HT1080 (cell line): ENCODE results near the gene ZC3H11A. TPM values are rescaled to one million over a fixed set of nuclear protein-coding genes. Genes with fewer than 3 reads are reported as not detected.

Experiments used
- DNase-seq: peaks from one replicate; pipeline ENCODE4 v3.0.0-alpha.2; 2015; ENCODE audit warnings: low read depth
- small RNA-seq: library from RNA; depleted of rRNA; stranded (forward); fragments of <200 nt; gene quantifications from one replicate; pipeline ENCODE3, GENCODE V24; 2014
- total RNA-seq: library from RNA; depleted of rRNA; stranded (reverse); fragments of >200 nt; shearing (Covaris generic); gene quantifications from 2 replicates; pipeline ENCODE4 v1.2.3, GENCODE V29; 2014; rRNA removed

ZC3H11A gene
- total RNA-seq, 1 experiment from 2014 or later, result 49.7 TPM

DNA sequence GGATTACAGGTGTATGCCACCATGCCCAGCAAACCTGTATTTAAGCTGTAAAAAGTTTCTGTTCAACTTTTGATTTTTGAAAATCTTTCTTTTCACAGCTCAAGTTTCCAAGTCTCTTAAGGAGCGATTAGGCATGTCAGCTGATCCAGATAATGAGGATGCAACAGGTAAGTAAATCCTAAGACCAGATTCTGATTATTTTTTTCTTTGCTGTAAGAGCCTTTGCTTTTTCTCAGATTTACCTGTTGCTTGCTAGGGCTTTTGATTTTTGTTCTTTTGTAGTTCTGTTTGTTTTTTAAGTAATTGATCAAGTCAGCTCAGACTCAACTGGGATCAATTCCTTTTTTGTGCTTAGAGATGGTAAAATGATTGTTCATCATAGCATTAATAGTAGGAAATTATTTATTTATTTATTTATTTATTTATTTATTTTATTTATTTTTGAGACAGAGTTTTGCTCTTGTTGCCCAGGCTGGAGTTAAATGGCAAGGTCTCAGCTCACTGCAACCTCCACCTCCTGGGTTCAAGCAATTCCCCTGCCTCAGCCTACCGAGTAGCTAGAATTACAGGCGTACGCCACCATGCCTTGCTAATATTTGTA lies 44.9 kb downstream of the ZC3H11A start:
- DNase-seq, result no peak

DNA sequence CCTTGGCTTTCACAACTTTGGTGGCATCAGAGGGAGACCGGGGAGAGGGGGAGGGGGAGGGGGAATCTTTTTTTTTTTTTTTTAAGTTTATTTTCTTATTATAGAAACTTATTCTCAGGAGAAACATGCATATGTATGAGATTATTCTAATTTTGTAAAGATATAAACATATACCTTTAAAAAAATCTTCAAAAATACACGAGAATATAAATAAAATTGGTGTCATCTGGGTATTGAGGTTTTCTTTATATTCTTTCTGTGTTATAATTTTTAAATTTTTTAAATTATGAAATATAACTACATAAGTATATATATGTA lies 47.1 kb downstream of the ZC3H11A start:
- no peak for DNase-seq

DNA sequence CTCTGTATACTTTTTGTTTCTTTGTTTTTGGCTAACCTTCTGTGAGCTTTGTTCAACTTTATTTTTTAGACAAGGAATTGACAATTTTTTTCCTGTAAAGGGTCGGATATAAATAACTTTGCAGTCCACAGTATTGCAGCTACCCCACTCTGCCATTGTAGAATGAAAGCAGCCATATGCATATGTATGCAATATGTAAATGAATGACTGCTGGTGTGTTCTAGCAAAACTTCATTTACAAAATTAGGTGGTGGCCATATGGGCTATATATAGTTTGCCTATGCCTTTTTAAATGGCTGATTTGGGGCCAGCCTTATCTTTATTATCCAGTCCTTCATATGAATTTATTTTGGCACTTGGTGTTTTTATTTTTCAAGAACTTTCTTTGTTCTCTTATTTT lies 48.0 kb downstream of the ZC3H11A start:
- DNase-seq, result no peak

Small RNAs within 50 kb of the gene (small RNA-seq; reads per million reads assigned to genes)
- gene ZC3H11A, result 0.07 reads per million

Other genes starting within 250 kb of the ZC3H11A start
- 10.7 and 15.8 TPM in 2 replicates for gene ATP2B4, start 168.8 kb upstream of the ZC3H11A start, total RNA-seq
- gene LAX1, start 30.4 kb upstream of the ZC3H11A start, total RNA-seq, result 0.20 TPM in 1 of 2 replicates, not detected in the other
- 3.2 and 8.1 TPM in 2 replicates for gene ZBED6, start within 50 bp of the ZC3H11A start, total RNA-seq
- gene SNRPE, start 66.0 kb downstream of the ZC3H11A start, total RNA-seq, result 176 and 179 TPM in 2 replicates